Osteoblast (primary cell): ENCODE results near the gene DIAPH2. TPM values are rescaled to one million over a fixed set of nuclear protein-coding genes. Genes with fewer than 3 reads are reported as not detected.

Experiments
- DNase-seq: peaks from one replicate; pipeline ENCODE4 v3.0.0; 2011; ENCODE audit warnings: low spot score, mixed read lengths; ENCODE audit not compliant: insufficient read length; ENCODE audit errors: missing footprints
- H2AFZ ChIP-seq: 2 replicates; pipeline ENCODE4 v1.6.0; 2011; ENCODE audit warnings: mild to moderate bottlenecking, low read length
- H3K27ac ChIP-seq: 2 replicates; pipeline ENCODE4 v1.5.1; 2011; ENCODE audit warnings: mild to moderate bottlenecking, low read depth, low read length, moderate library complexity
- H3K27me3 ChIP-seq: 2 replicates; pipeline ENCODE4 v1.6.0; 2012; ENCODE audit warnings: mild to moderate bottlenecking, control low read depth, inconsistent platforms, low read length, moderate library complexity; ENCODE audit not compliant: insufficient read depth
- H3K36me3 ChIP-seq: 2 replicates; pipeline ENCODE4 v1.5.1; 2011; ENCODE audit warnings: mild to moderate bottlenecking, low read length, control low read depth, moderate library complexity; ENCODE audit not compliant: insufficient read depth
- H3K4me1 ChIP-seq: 2 replicates; pipeline ENCODE4 v1.5.1; 2011; ENCODE audit warnings: mild to moderate bottlenecking, low read length, control low read depth, moderate library complexity; ENCODE audit not compliant: insufficient read depth
- H3K4me2 ChIP-seq: 2 replicates; pipeline ENCODE4 v1.6.0; 2011; ENCODE audit warnings: mild to moderate bottlenecking, low read length; ENCODE audit not compliant: insufficient read depth
- H3K4me3 ChIP-seq: fragments of 200-600 bp; sonication (generic); 3 replicates; pipeline ENCODE4 v1.5.1; 2012; ENCODE audit warnings: mild to moderate bottlenecking, low read length, inconsistent platforms; ENCODE audit not compliant: insufficient read depth
- H3K79me2 ChIP-seq: 2 replicates; pipeline ENCODE4 v1.6.0; 2012; ENCODE audit warnings: mild to moderate bottlenecking, low read length, control low read depth, inconsistent platforms; ENCODE audit not compliant: insufficient read depth
- H3K9me3 ChIP-seq: 2 replicates; pipeline ENCODE4 v1.5.1; 2011; ENCODE audit warnings: low read depth, low read length, control low read depth
- H4K20me1 ChIP-seq: 2 replicates; pipeline ENCODE4 v1.6.0; 2012; ENCODE audit warnings: mild to moderate bottlenecking, low read length, control low read depth; ENCODE audit not compliant: insufficient read depth
- CTCF ChIP-seq: IDR thresholded peaks from 2 replicates; pipeline ENCODE4 v1.5.1; 2011; ENCODE audit warnings: mild to moderate bottlenecking, low read depth, low read length, moderate library complexity; ENCODE audit errors: extremely low read depth
- total RNA-seq: library from RNA; depleted of rRNA; stranded (reverse); fragments of >200 nt; gene quantifications from 2 replicates; pipeline ENCODE4 v1.2.3, GENCODE V29; 2012

DIAPH2 gene
- total RNA-seq, 1 donor = 21.0 TPM

DNA sequence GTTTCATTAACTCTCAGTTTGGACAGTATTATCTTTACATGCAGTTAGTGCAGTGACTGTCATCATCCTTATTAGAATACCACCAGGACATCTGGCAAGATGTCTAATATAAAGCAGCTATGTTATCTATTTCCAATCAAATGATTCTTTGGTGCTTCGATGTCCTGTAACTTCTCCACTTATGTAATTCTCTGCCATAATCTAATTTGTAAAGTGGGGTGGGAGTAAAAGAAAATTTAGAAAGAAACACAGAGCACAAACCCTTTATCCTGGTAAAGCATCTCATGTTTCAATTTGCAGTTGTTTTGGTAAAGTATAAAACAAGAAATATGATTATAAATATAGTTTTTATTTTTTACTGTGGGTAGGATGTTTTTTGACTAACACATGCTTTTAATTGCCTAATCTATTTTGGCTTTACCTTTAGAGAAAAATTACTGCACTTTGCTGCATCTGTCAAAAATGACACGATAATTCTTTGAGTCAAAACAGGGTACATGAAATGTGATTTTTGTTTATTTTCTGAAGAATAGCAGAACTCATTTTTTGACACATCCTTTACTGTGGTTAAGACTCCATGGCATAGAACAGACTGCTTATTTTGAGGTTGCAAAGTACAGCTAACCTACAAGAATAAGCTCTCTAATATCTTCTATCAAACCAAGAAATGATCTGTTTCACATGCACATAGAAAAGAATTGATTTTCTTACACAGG, 581.9 kb downstream of the DIAPH2 start:
- Histone ChIP-seq H3K36me3 (no peaks in the 10 kb centered on the region), H3K4me2 (no peak overlapping the region), H3K4me3 (no peak overlapping the region), H3K4me1 (peaks cover 3% of the 10 kb centered on the region), H3K9me3 (no peaks in the 10 kb centered on the region), H3K27me3 (no peaks in the 10 kb centered on the region), H2AFZ (no peak overlapping the region), H3K27ac (no peak overlapping the region), H4K20me1 (no peaks in the 10 kb centered on the region), H3K79me2 (no peaks in the 10 kb centered on the region)
- DNase-seq = no peak
- TF ChIP-seq CTCF = no peak

DNA sequence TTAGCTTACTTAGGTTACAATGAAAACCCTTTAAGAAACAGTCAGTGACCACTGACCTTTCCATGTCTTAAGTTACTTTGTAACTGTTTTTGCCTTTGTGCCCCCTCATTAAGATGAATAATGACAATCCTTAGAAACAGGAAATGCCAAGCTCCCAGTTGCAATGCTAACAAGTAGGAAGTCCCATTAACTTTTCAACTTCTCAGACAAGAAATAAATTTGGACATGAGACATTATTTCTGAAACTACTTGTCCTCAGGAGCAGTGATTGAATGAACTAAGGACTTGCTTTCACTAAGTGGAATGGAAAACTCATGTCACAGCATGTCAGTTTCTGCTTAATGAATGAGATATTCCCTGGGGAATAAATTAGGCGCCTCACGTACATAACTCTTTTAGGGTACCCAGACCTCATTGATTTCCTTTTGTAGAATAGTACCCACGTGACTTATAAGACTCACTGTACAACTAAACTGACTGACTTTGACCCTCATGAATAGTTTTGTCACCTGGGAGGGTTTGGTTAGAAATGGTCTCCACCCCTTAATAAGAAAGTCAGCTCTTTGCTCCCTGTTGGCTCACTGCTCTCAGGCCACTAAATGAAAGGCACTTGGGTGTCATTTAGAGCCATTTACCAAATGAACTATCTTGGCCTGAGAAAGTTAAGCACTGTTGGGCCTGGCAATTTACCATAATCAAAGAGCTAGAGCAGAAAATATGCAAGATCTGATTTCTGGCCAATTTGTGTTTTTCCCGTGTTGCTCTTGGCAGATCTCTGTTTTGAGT, 582.9 kb downstream of the DIAPH2 start:
- no peak for TF ChIP-seq CTCF
- no peak for DNase-seq
- Histone ChIP-seq H3K36me3 (no peaks in the 10 kb centered on the region), H3K27ac (no peak overlapping the region), H3K79me2 (no peaks in the 10 kb centered on the region), H3K9me3 (no peaks in the 10 kb centered on the region), H3K27me3 (no peaks in the 10 kb centered on the region), H3K4me1 (peaks cover 3% of the 10 kb centered on the region), H3K4me2 (no peak overlapping the region), H3K4me3 (no peak overlapping the region), H2AFZ (no peak overlapping the region), H4K20me1 (no peaks in the 10 kb centered on the region)

GRCh38 chrX:97268182-97268680, 583.6 kb downstream of the DIAPH2 start:
- Histone ChIP-seq H2AFZ (no peak overlapping the region), H4K20me1 (no peaks in the 10 kb centered on the region), H3K4me3 (no peak overlapping the region), H3K4me2 (no peak overlapping the region), H3K27me3 (no peaks in the 10 kb centered on the region), H3K27ac (no peak overlapping the region), H3K4me1 (peaks cover 3% of the 10 kb centered on the region), H3K9me3 (no peaks in the 10 kb centered on the region), H3K36me3 (no peaks in the 10 kb centered on the region), H3K79me2 (no peaks in the 10 kb centered on the region)
- no peak for DNase-seq
- no peak for TF ChIP-seq CTCF

DNA sequence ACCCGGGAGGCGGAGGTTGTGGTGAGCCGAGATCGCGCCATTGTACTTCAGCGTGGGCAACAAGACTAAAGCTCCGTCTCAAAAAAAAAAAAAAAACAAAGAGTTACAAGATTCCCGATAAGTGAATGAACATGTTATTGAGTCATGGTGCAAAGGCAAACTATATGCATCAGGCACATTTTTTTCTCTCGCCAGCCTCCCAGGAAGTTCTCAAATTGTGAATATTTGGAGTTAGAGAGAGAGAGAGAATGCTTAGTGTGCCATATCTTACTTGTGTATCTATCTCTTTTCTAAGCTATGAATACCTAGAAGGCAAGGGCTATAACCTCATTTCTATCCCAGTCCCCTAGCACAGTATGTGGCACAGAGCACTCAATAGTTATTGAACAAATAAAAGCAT, 599.9 kb downstream of the DIAPH2 start:
- Histone ChIP-seq H3K79me2 (no peaks in the 10 kb centered on the region), H3K4me2 (no peak overlapping the region), H3K36me3 (no peaks in the 10 kb centered on the region), H3K4me3 (no peak overlapping the region), H3K4me1 (no peaks in the 10 kb centered on the region), H4K20me1 (no peaks in the 10 kb centered on the region), H3K27ac (no peak overlapping the region), H2AFZ (no peak overlapping the region), H3K27me3 (no peaks in the 10 kb centered on the region), H3K9me3 (no peaks in the 10 kb centered on the region)
- TF ChIP-seq CTCF = no peak
- DNase-seq = no peak
